Tibial nerve (tissue), 4 donors: ENCODE measurements around the gene TMEM53. TPM values are rescaled to one million over a fixed set of nuclear protein-coding genes. Genes with fewer than 3 reads are reported as not detected.
"Not testable (repeated sequence)": the region's sequence is repeated elsewhere in the genome, so short reads cannot be mapped to it uniquely, and the experiment has no call there.

Source experiments
- DNase-seq, 2 donors: peaks; one replicate each; pipeline ENCODE4 v3.0.0-alpha.2; 2019; ENCODE audit warnings: low spot score in 2 of 2
- H3K27ac ChIP-seq, 4 donors: fragments of 200-600 bp; sonication (generic) in 3 of 4; one replicate each; pipeline ENCODE4 v1.5.1; 2017 to 2019; ENCODE audit warnings: mild to moderate bottlenecking in 1 of 4
- H3K27me3 ChIP-seq, 2 donors: fragments of 200-600 bp; sonication (generic) in 1 of 2; one replicate each; pipeline versions ENCODE4 v1.5.1 to v1.6.0; 2017 to 2019
- H3K36me3 ChIP-seq, 3 donors: fragments of 200-600 bp; sonication (generic); one replicate each; pipeline ENCODE4 v1.5.1; 2018 to 2019
- H3K4me1 ChIP-seq, 4 donors: fragments of 200-600 bp; sonication (generic) in 3 of 4; one replicate each; pipeline ENCODE4 v1.5.1; 2017 to 2019
- H3K4me3 ChIP-seq, 4 donors: fragments of 200-600 bp; sonication (generic) in 3 of 4; one replicate each; pipeline ENCODE4 v1.5.1; 2017 to 2019; ENCODE audit warnings: mild to moderate bottlenecking in 1 of 4, moderate library complexity in 1 of 4
- H3K9me3 ChIP-seq, 4 donors: fragments of 200-600 bp; sonication (generic) in 3 of 4; one replicate each; pipeline ENCODE4 v1.5.1; 2017 to 2019
- CTCF ChIP-seq, 5 experiments: fragments of 200-600 bp in 3 of 5; fragments of 450-650 bp in 2 of 5; sonication (generic) in 3 of 5; IDR thresholded peaks; one replicate each; pipeline ENCODE4 v1.5.1; 2016 to 2019; ENCODE audit warnings: antibody characterized with exemption in 5 of 5, mild to moderate bottlenecking in 3 of 5, moderate library complexity in 2 of 5
- EP300 ChIP-seq, 2 donors: sonication (generic); formaldehyde crosslinking; IDR thresholded peaks; one replicate each; pipeline ENCODE4 v1.6.1; 2017; ENCODE audit warnings: antibody characterized with exemption in 2 of 2, mild to moderate bottlenecking in 1 of 2
- POLR2A ChIP-seq, 2 donors: fragments of 450-650 bp; IDR thresholded peaks; one replicate each; pipeline ENCODE4 v1.6.1; 2017; ENCODE audit warnings: antibody characterized with exemption in 2 of 2, mild to moderate bottlenecking in 2 of 2, moderate library complexity in 2 of 2
- WGBS, 2 donors: methylation state at CpG; one replicate each; pipeline ENCODE4 v1.1.5; 2018; 5-methylcytosine and 5-hydroxymethylcytosine counted together
- total RNA-seq, 4 donors: library from RNA; depleted of rRNA; stranded (reverse); fragments of >200 nt; gene quantifications; one replicate each; pipeline ENCODE4 v1.1.0, GENCODE V29; 2016

The TMEM53 gene
- total RNA-seq, 4 donors from 2014 or later: 7.2 to 10.5 (median 9.5) TPM

GRCh38 chr1:44700573-44700972, 26.3 kb upstream of the TMEM53 start:
- H3K4me1 ChIP-seq: no peaks in the 10 kb centered on the region
- WGBS, 2 donors: 84 to 86% methylated on average over 1 of the region's 1 CpG
- H3K9me3 ChIP-seq: no peaks in the 10 kb centered on the region
- no peaks in the 10 kb centered on the region for H3K36me3 ChIP-seq
- H3K27ac ChIP-seq: no peak overlapping the region
- TF ChIP-seq CTCF (IDR thresholded peaks at IDR 0.05) (no peak), EP300 (IDR thresholded peaks at IDR 0.05) (no peak), POLR2A (IDR thresholded peaks at IDR 0.05) (no peak)
- H3K27me3 ChIP-seq: no peaks in the 10 kb centered on the region
- no peak overlapping the region for H3K4me3 ChIP-seq
- no peak for DNase-seq

- not testable (repeated sequence) for H3K4me1 ChIP-seq, DNase-seq, H3K27me3 ChIP-seq, H3K4me3 ChIP-seq, H3K9me3 ChIP-seq, H3K27ac ChIP-seq, H3K36me3 ChIP-seq
- 82 to 87% methylated on average over 9 of the region's 9 CpGs for WGBS, 2 donors
Measured at GRCh38 chr1:44699375-44699774, 25.1 kb upstream of the TMEM53 start.

- no peak for DNase-seq
- no peaks in the 10 kb centered on the region for H3K4me1 ChIP-seq
- H3K4me3 ChIP-seq: no peak overlapping the region
- H3K9me3 ChIP-seq: no peaks in the 10 kb centered on the region
- no peak overlapping the region for H3K27ac ChIP-seq
- no peak for TF ChIP-seq EP300 (IDR thresholded peaks at IDR 0.05)
- TF ChIP-seq POLR2A (IDR thresholded peaks at IDR 0.05): no peak
- TF ChIP-seq CTCF (IDR thresholded peaks at IDR 0.05): no peak
- no peaks in the 10 kb centered on the region for H3K27me3 ChIP-seq
- H3K36me3 ChIP-seq: peaks cover 0 to 3% (median 0%) of the 10 kb centered on the region in 3 donors
- WGBS, 2 donors: 92% methylated on average over 3 of the region's 3 CpGs
Measured at GRCh38 chr1:44698138-44698537, 23.9 kb upstream of the TMEM53 start.

GRCh38 chr1:44696789-44697345, 22.6 kb upstream of the TMEM53 start:
- no peaks in the 10 kb centered on the region for H3K27me3 ChIP-seq
- 68 to 79% methylated on average over 7 of the region's 7 CpGs for WGBS, 2 donors
- TF ChIP-seq CTCF (IDR thresholded peaks at IDR 0.05) (no peak), POLR2A (IDR thresholded peaks at IDR 0.05) (no peak), EP300 (IDR thresholded peaks at IDR 0.05) (no peak)

GRCh38 chr1:44696101-44696500, 21.8 kb upstream of the TMEM53 start:
- no peaks in the 10 kb centered on the region for H3K27me3 ChIP-seq
- no peak for DNase-seq
- no peaks in the 10 kb centered on the region for H3K4me1 ChIP-seq
- no peaks in the 10 kb centered on the region for H3K9me3 ChIP-seq
- no peak overlapping the region for H3K4me3 ChIP-seq
- TF ChIP-seq POLR2A (IDR thresholded peaks at IDR 0.05) (no peak), EP300 (IDR thresholded peaks at IDR 0.05) (no peak), CTCF (IDR thresholded peaks at IDR 0.05) (no peak)
- H3K27ac ChIP-seq: no peak overlapping the region
- peaks cover 0 to 11% (median 0%) of the 10 kb centered on the region in 3 donors for H3K36me3 ChIP-seq
- 77 to 83% methylated on average over 3 of the region's 3 CpGs for WGBS, 2 donors

More at GRCh38 chr1:44696789-44697345, 22.6 kb upstream of the TMEM53 start:
- Histone ChIP-seq H3K4me1 (no peaks in the 10 kb centered on the region), H3K4me3 (no peak overlapping the region), H3K27ac (no peak overlapping the region), H3K9me3 (no peaks in the 10 kb centered on the region), H3K36me3 (peaks cover 0 to 11% (median 0%) of the 10 kb centered on the region in 3 donors)
- DNase-seq: no peak

GRCh38 chr1:44695671-44696070, 21.4 kb upstream of the TMEM53 start:
- Histone ChIP-seq H3K4me1 (no peaks in the 10 kb centered on the region), H3K27ac (no peak overlapping the region), H3K4me3 (no peak overlapping the region), H3K36me3 (peaks cover 0 to 11% (median 0%) of the 10 kb centered on the region in 3 donors), H3K9me3 (no peaks in the 10 kb centered on the region), H3K27me3 (no peaks in the 10 kb centered on the region)
- WGBS, 2 donors: 91 to 96% methylated on average over 4 of the region's 4 CpGs
- DNase-seq: no peak
- TF ChIP-seq POLR2A (IDR thresholded peaks at IDR 0.05): no peak
- no peak for TF ChIP-seq EP300 (IDR thresholded peaks at IDR 0.05)
- no peak for TF ChIP-seq CTCF (IDR thresholded peaks at IDR 0.05)
